ENCODE measurements around the gene PTGDR2. TPM values are rescaled to one million over a fixed set of nuclear protein-coding genes. Genes with fewer than 3 reads are reported as not detected.
A peak's percentile ranks its signal among the peaks of the same experiment; 100 is the strongest.

PTGDR2 gene
- total and polyA plus RNA-seq, 9 of the 15 experiments (the other 6 are each of a cell fraction or from before 2014, with no cell fraction given), result 0.51 to 2.6 (median 1.6) TPM

GRCh38 chr11:60841797-60842667, 13.7 kb downstream of the PTGDR2 start, which contains the start of gene CCDC86 (continued):
- TF ChIP-seq PYGO2 (tag; IDR thresholded peaks at IDR 0.05) (no peak), TBL1XR1 (IDR thresholded peaks at IDR 0.05; ENCODE audit: low read length in 2 of 2) (peak in 1 of 2 experiments; percentile 100; a peak in 2 of 4 replicates), FOXP1 (CRISPR knock-in tag; IDR thresholded peaks at IDR 0.05) (0 out of 2 replicates have a peak, but pooled peaks have one; percentile 55), YY1 (IDR thresholded peaks at IDR 0.05; ENCODE audit: borderline replicate concordance in 1 of 3, control insufficient read depth in 1 of 3, extremely low read depth in 1 of 3, insufficient read depth in 3 of 3, insufficient read length in 1 of 3, insufficient replicate concordance in 2 of 3, low read depth in 1 of 3, low read length in 2 of 3) (peak; percentile 90 to 100 (median 99)), ZNF184 (CRISPR knock-in tag; IDR thresholded peaks at IDR 0.05) (no peak), ZKSCAN1 (IDR thresholded peaks at IDR 0.05; ENCODE audit: low read depth, low read length) (peak; percentile 71), EZH2 (IDR thresholded peaks at IDR 0.05; ENCODE audit: borderline replicate concordance, low read depth, low read length) (no peak), NR2C1 (IDR thresholded peaks at IDR 0.05) (peak; percentile 59), NR2C1 (tag; IDR thresholded peaks at IDR 0.05) (peak; percentile 79), RFX1 (IDR thresholded peaks at IDR 0.05) (peak; percentile 57), SNRNP70 (optimal IDR thresholded peaks at IDR 0.05; ENCODE audit: low read depth, low read length) (no peak), SP1 (CRISPR knock-in tag; IDR thresholded peaks at IDR 0.05) (peak; percentile 86), EP400 (IDR thresholded peaks at IDR 0.05) (peak; percentile 99), THRB (CRISPR knock-in tag; conservative IDR thresholded peaks at IDR 0.05) (no peak), CSDE1 (IDR thresholded peaks at IDR 0.05) (peak in 1 of 2 experiments; percentile 97; a peak in 2 of 4 replicates), PBX2 (CRISPR knock-in tag; IDR thresholded peaks at IDR 0.05; ENCODE audit: low read depth) (peak; percentile 50), PBX2 (tag; conservative IDR thresholded peaks at IDR 0.05; ENCODE audit: low read depth) (peak; percentile 95), TCF7 (IDR thresholded peaks at IDR 0.05; ENCODE audit: borderline replicate concordance) (no peak), ATF3 (IDR thresholded peaks at IDR 0.05) (peak; percentile 83; the same call in 1 of the 2 replicates), ATF3 (CRISPR knock-in tag; conservative IDR thresholded peaks at IDR 0.05) (0 out of 2 replicates have a peak, but pooled peaks have one; percentile 43), DMBX1 (CRISPR knock-in tag; IDR thresholded peaks at IDR 0.05; ENCODE audit: borderline replicate concordance) (0 out of 2 replicates have a peak, but pooled peaks have one; percentile 32)

Measured in K562 (cell line).